SH-SY5Y (cell line): ENCODE results near the gene ZNF232.

Experiments
- GATA2 ChIP-seq: IDR thresholded peaks from 2 replicates; pipeline ENCODE4 v1.6.1; 2011; ENCODE audit warnings: mild to moderate bottlenecking, low read depth, low read length
- GATA3 ChIP-seq: IDR thresholded peaks from 2 replicates; pipeline ENCODE4 v1.6.1; 2011; ENCODE audit warnings: low read depth, mild to moderate bottlenecking, low read length, moderate library complexity

GRCh38 chr17:5077781-5078105 is 33.9 kb downstream of the ZNF232 start:
- TF ChIP-seq GATA2, result no peak
- TF ChIP-seq GATA3, result no peak
